ENCODE results near the gene MANSC4. TPM values are rescaled to one million over a fixed set of nuclear protein-coding genes. Genes with fewer than 3 reads are reported as not detected.

The MANSC4 gene
- total and polyA plus RNA-seq, 2 donors (not counting 1 experiment from before 2014, with no cell fraction given): 0.25 TPM; not detected in 1

DNA sequence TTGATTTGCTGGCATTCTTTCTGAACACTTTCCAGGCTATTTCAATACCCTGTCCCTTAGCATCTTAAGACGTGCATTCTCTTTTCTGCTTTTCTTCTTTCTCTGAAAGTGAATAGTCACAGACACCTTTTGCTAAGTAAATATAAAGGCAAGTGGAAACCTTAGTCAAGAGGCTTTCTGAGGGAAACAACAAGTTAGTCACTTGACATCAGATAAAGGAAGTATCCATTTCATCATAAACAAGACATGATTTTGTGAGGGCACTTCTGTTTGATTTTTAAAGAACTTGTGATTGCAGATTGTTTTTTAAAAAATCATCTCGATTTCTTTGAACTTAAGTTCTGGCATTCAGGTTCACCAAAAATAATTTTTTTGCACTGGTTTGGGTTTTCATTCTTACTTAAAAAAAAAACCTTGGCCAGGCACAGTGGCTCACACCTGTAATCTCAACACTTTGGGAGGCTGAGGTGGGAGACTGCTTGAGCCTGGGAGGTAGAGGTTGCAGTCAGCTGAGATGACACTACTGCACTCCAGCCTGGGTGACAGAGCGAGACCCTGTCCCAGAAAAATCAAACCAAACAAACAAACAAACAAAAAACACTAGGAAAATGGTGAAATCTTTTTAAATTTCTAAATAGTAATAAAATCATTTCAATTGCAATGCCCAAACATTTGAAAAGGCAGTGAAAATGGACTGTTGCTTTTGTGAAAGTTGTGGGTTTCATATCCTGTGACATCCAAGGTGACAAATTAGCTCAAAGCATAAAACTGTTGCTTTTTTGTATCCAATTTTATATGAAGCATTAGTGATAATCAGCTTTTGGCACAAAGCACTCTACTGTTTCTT lies 8.3 kb downstream of the MANSC4 start:
- ChIA-PET POLR2A (no interaction called here), CTCF (no interaction called here)
- Mint-ChIP-seq H3K9me3 (ENCODE audit: insufficient read depth) (no peaks in the 10 kb centered on the region), H3K4me3 (no peak overlapping the region), H3K4me1 (no peaks in the 10 kb centered on the region), H3K27me3 (no peaks in the 10 kb centered on the region), H3K27ac (no peak overlapping the region)
- Histone ChIP-seq H3K9me3 (ENCODE audit: control extremely low read depth in 1 of 3, control insufficient read depth in 2 of 3, insufficient read depth in 1 of 3, low read length in 2 of 3) (no peaks in the 10 kb centered on the region), H3K9ac (ENCODE audit: low read length) (no peak overlapping the region), H3K27me3 (replicated peaks in 1 of 4; ENCODE audit: control extremely low read depth in 1 of 4, control insufficient read depth in 3 of 4, insufficient read depth in 4 of 4, low read length in 3 of 4) (no peaks in the 10 kb centered on the region), H3K4me3 (ENCODE audit: control extremely low read depth in 1 of 5, extremely low read depth in 1 of 5, insufficient read depth in 1 of 5, low read depth in 2 of 5, low read length in 4 of 5) (no peak overlapping the region), H3K27ac (ENCODE audit: low read length in 2 of 2) (no peak overlapping the region), H3K79me2 (ENCODE audit: control insufficient read depth, insufficient read depth, low read length) (no peaks in the 10 kb centered on the region), H3K4me1 (ENCODE audit: control insufficient read depth in 2 of 2, insufficient read depth in 2 of 2, low read length in 2 of 2) (no peaks in the 10 kb centered on the region), H3K4me2 (replicated peaks; ENCODE audit: low read depth, low read length, poor library complexity, severe bottlenecking) (no peak overlapping the region), H3K36me3 (replicated peaks in 1 of 2; ENCODE audit: control extremely low read depth in 1 of 2, control insufficient read depth in 1 of 2, extremely low read depth in 1 of 2, insufficient read depth in 2 of 2, low read length in 1 of 2) (no peaks in the 10 kb centered on the region), H2AFZ (ENCODE audit: insufficient read depth, low read depth, low read length, poor library complexity, severe bottlenecking) (no peak overlapping the region), H4K20me1 (ENCODE audit: control insufficient read depth, insufficient read depth, low read length, poor library complexity, severe bottlenecking) (no peaks in the 10 kb centered on the region)
- no peak for TF ChIP-seq EZH2 (IDR thresholded peaks at IDR 0.05; ENCODE audit: borderline replicate concordance, insufficient read depth, low read depth, low read length, poor library complexity, severe bottlenecking)
- TF ChIP-seq, protein P1, sequence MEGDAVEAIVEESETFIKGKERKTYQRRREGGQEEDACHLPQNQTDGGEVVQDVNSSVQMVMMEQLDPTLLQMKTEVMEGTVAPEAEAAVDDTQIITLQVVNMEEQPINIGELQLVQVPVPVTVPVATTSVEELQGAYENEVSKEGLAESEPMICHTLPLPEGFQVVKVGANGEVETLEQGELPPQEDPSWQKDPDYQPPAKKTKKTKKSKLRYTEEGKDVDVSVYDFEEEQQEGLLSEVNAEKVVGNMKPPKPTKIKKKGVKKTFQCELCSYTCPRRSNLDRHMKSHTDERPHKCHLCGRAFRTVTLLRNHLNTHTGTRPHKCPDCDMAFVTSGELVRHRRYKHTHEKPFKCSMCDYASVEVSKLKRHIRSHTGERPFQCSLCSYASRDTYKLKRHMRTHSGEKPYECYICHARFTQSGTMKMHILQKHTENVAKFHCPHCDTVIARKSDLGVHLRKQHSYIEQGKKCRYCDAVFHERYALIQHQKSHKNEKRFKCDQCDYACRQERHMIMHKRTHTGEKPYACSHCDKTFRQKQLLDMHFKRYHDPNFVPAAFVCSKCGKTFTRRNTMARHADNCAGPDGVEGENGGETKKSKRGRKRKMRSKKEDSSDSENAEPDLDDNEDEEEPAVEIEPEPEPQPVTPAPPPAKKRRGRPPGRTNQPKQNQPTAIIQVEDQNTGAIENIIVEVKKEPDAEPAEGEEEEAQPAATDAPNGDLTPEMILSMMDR (IDR thresholded peaks at IDR 0.05): no peak
- ATAC-seq (ENCODE audit: low read depth) (no peak), DNase-seq (no peak)
- intact Hi-C loops (cut with micrococcal nuclease): no loop called here
- WGBS (ENCODE audit: insufficient coverage): 100% methylated on average over 1 of the region's 3 CpGs

DNA sequence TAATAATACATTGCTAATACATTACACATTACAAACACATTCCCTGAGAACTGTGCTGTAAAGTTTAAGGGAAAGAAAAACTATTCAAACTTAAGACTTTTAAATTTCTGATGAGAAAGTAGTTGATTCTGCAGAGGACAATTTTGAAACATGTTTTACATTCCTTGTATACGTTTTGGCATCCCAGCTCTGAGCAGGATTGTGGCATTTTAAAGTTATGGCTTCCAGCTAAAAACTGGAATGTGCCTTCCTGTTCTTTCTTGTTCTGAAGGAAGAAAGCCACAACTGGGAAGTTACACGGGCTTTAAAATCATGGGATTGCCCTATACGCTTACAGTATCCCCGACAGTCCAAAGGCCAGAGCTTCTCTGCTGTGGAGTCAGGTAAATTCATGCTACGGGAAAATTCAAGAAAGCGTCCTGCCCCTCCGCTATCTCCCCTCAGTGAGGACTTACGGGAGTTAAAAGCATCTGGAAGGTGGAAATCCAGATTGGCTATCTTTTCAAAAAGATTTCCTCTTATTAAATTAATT lies 10.8 kb downstream of the MANSC4 start:
- no peak overlapping the region for H3K4me3 Mint-ChIP-seq
- no peaks in the 10 kb centered on the region for H3K4me1 ChIP-seq (ENCODE audit: control insufficient read depth in 2 of 2, insufficient read depth in 2 of 2, low read length in 2 of 2)
- no peak overlapping the region for H3K27ac ChIP-seq (ENCODE audit: low read length in 2 of 2)
- no peaks in the 10 kb centered on the region for H3K27me3 Mint-ChIP-seq
- 91% methylated on average over 6 of the region's 8 CpGs for WGBS (ENCODE audit: insufficient coverage)
- TF ChIP-seq, protein P1 (IDR thresholded peaks at IDR 0.05): no peak
- TF ChIP-seq EZH2 (IDR thresholded peaks at IDR 0.05; ENCODE audit: borderline replicate concordance, insufficient read depth, low read depth, low read length, poor library complexity, severe bottlenecking): no peak
- no peaks in the 10 kb centered on the region for H3K36me3 ChIP-seq (replicated peaks in 1 of 2; ENCODE audit: control extremely low read depth in 1 of 2, control insufficient read depth in 1 of 2, extremely low read depth in 1 of 2, insufficient read depth in 2 of 2, low read length in 1 of 2)
- H3K9me3 Mint-ChIP-seq (ENCODE audit: insufficient read depth): no peaks in the 10 kb centered on the region
- POLR2A ChIA-PET: no interaction called here
- no peak overlapping the region for H3K4me2 ChIP-seq (replicated peaks; ENCODE audit: low read depth, low read length, poor library complexity, severe bottlenecking)
- H3K27me3 ChIP-seq (replicated peaks in 1 of 4; ENCODE audit: control extremely low read depth in 1 of 4, control insufficient read depth in 3 of 4, insufficient read depth in 4 of 4, low read length in 3 of 4): no peaks in the 10 kb centered on the region
- no peak overlapping the region for H2AFZ ChIP-seq (ENCODE audit: insufficient read depth, low read depth, low read length, poor library complexity, severe bottlenecking)
- ATAC-seq (ENCODE audit: low read depth) (no peak), DNase-seq (no peak)
- H3K9ac ChIP-seq (ENCODE audit: low read length): no peak overlapping the region
- H3K4me1 Mint-ChIP-seq: no peaks in the 10 kb centered on the region
- no peaks in the 10 kb centered on the region for H3K9me3 ChIP-seq (ENCODE audit: control extremely low read depth in 1 of 3, control insufficient read depth in 2 of 3, insufficient read depth in 1 of 3, low read length in 2 of 3)
- no peak overlapping the region for H3K4me3 ChIP-seq (ENCODE audit: control extremely low read depth in 1 of 5, extremely low read depth in 1 of 5, insufficient read depth in 1 of 5, low read depth in 2 of 5, low read length in 4 of 5)
- H3K27ac Mint-ChIP-seq: no peak overlapping the region
- intact Hi-C loops (cut with micrococcal nuclease): no loop called here
- CTCF ChIA-PET: no interaction called here
- H3K79me2 ChIP-seq (ENCODE audit: control insufficient read depth, insufficient read depth, low read length): no peaks in the 10 kb centered on the region
- H4K20me1 ChIP-seq (ENCODE audit: control insufficient read depth, insufficient read depth, low read length, poor library complexity, severe bottlenecking): no peaks in the 10 kb centered on the region
